ENCODE results near the gene KLRC3.
"Not testable (repeated sequence)": the region's sequence is repeated elsewhere in the genome, so short reads cannot be mapped to it uniquely, and the experiment has no call there.

Gene KLRC3

GRCh38 chr12:10420334-10420733 lies at the start of gene KLRC3:
Gene KLRC3 (minus strand): TSS chr12:10420595. CDS start chr12:10420550, 45 bp downstream.
- not testable (repeated sequence) for DNase-seq

GRCh38 chr12:10469701-10470100 lies 49.3 kb upstream of the KLRC3 start:
- no peak for DNase-seq

GRCh38 chr12:10466311-10466710 lies 45.9 kb upstream of the KLRC3 start:
- DNase-seq: no peak

GRCh38 chr12:10457760-10458159 lies 37.4 kb upstream of the KLRC3 start:
- DNase-seq: no peak

- no peak for DNase-seq
Measured at GRCh38 chr12:10456856-10457255, 36.5 kb upstream of the KLRC3 start.

- no peak for DNase-seq
Measured at GRCh38 chr12:10455766-10456165, 35.4 kb upstream of the KLRC3 start.

- no peak for DNase-seq
Measured at GRCh38 chr12:10454531-10454930, 34.1 kb upstream of the KLRC3 start.

- DNase-seq: no peak
Measured at GRCh38 chr12:10453156-10453555, 32.8 kb upstream of the KLRC3 start, which contains the start of gene KLRC1. Gene KLRC1 (minus strand): TSS chr12:10453377. CDS start chr12:10451156, 2,221 bp downstream.

- no peak for DNase-seq
Measured at GRCh38 chr12:10448236-10448635, 27.8 kb upstream of the KLRC3 start.

- not testable (repeated sequence) for DNase-seq
Measured at GRCh38 chr12:10446052-10446451, 25.7 kb upstream of the KLRC3 start.

- not testable (repeated sequence) for DNase-seq
Measured at GRCh38 chr12:10441144-10441543, 20.7 kb upstream of the KLRC3 start.

GRCh38 chr12:10439608-10440274 lies 19.3 kb upstream of the KLRC3 start:
- not testable (repeated sequence) for DNase-seq

- not testable (repeated sequence) for DNase-seq
Measured at GRCh38 chr12:10437601-10438000, 17.2 kb upstream of the KLRC3 start.

GRCh38 chr12:10435816-10436215 lies 15.4 kb upstream of the KLRC3 start, which contains the start of gene KLRC2:
Gene KLRC2 (minus strand): TSS chr12:10436010. CDS start chr12:10435986, 24 bp downstream.
- not testable (repeated sequence) for DNase-seq

GRCh38 chr12:10430623-10431022 lies 10.2 kb upstream of the KLRC3 start:
- not testable (repeated sequence) for DNase-seq

GRCh38 chr12:10425938-10426337 lies 5.5 kb upstream of the KLRC3 start:
- DNase-seq: not testable (repeated sequence)

- not testable (repeated sequence) for DNase-seq
Measured at GRCh38 chr12:10424260-10424899, 4.0 kb upstream of the KLRC3 start.

GRCh38 chr12:10422159-10422558 lies 1.8 kb upstream of the KLRC3 start:
- DNase-seq: not testable (repeated sequence)

- no peak for DNase-seq
Measured at GRCh38 chr12:10409392-10409791, 11.0 kb downstream of the KLRC3 start, which contains the start of gene KLRC4. Gene KLRC4 (minus strand): TSS chr12:10409757. CDS start chr12:10409575, 182 bp downstream.

GRCh38 chr12:10408842-10409241 lies 11.6 kb downstream of the KLRC3 start:
- no peak for DNase-seq

- no peak for DNase-seq
Measured at GRCh38 chr12:10406725-10407124, 13.7 kb downstream of the KLRC3 start.

- DNase-seq: no peak
Measured at GRCh38 chr12:10405294-10405693, 15.1 kb downstream of the KLRC3 start.

GRCh38 chr12:10404798-10405197 lies 15.6 kb downstream of the KLRC3 start:
- no peak for DNase-seq

- no peak for DNase-seq
Measured at GRCh38 chr12:10400829-10401228, 19.6 kb downstream of the KLRC3 start.

All from NCI-H774 (cell line).